ENCODE results near the gene MB21D2.

MB21D2 gene

DNA sequence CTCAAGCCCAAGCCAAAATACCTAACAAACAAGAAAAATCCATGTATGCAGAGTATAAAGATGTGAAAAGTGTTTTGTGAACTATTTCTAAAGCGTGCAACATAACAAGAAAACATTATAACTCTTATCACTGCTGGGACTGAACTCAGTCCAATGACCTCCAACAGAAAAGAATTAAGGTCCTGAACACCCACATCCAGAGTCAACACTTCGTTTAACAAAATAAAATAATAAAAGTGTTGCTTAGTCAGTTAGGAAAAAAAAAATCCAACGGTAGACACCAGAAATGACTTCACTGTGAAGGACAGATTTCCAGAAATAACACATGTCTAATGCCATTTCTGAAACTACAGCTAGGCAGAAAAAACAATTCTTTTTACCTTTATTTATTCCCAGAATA lies 28.0 kb downstream of the MB21D2 start:
- no peak for DNase-seq

GRCh38 chr3:192888190-192888589 lies 29.5 kb downstream of the MB21D2 start:
- no peak for DNase-seq

DNA sequence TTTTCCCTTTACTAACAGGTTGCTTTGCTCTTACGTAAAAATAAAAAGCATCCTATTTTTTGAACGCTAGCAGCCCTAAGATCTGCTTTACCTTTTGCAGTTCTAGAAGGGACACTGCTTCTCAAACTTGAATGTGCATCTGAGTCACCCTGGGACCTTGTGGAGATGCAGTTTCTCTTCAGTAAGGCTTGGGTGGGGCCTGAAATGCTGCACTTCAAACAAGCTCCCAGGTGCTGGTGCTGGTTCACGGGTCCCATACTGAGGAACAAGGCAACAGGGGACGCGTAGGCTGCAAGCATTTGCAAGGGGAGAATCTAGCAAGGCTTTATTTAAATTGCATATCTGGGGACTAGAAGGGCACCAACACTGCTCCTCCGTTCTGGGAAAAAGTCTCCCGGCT lies 30.0 kb downstream of the MB21D2 start:
- DNase-seq, result no peak

- DNase-seq, result no peak
Observed at GRCh38 chr3:192887047-192887446, 30.6 kb downstream of the MB21D2 start.

DNA sequence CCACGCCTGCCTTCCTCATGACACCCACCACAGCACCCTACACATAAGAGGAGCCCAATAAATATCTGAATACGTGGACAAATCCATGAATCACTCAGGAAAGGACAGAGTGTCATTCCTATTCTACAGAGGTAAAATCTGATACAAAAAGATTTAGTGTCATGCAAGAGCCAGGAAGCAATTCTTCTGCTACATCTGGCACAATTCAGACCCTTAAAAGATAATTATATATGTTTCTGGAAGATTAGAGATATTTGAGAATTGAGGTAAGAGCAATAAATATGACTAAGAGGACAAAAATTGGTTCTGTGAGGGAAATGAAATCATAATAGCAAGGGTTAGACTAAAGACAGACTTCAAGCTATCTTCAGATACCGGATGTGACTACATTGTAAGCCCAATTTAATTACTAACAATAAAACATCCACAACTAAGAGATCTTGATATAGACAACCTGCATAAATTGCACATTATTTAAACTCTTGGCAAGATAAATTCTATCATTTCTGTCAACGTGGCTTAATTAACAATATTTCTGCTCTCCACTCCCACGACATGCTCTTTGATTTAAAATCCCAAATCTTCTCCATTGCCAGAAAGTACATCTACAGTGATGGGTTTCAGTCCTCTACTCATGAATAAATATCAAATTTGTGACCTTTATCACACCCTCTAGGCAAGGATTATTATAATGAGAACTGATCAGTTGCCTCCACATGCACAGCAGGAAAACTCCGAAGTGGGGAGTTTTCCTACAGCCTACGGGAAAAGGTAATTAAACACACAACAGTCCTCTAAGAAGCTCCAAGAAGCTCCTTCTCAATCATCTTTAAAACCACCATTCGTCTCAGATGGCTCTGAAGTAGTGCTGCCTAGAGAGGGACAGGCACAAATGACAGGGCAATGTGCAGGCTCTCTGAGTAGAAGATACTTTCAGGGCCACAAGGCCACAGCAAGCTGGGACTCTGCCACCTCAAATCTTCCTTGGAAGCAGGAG lies 32.6 kb downstream of the MB21D2 start:
- no peak for DNase-seq

DNA sequence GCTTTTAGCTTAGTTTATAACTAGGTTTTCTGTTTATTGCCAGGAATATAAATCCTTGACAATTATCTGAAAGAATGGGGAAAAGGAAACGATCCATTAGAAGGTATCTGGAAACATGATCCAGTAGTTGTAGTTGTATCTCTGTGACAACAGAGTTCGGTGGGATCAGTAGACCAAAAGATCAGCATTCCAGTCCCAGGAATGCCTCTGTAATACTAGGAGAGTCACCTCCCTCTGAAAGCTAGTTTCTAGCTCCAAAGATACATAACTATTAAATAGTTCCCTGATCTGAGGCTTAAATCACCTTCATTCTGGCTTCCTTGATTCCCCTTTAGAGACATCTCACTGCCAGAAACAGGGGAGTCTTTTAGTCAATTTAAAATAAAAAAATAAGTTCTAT lies 34.1 kb downstream of the MB21D2 start:
- DNase-seq, result no peak

GRCh38 chr3:192881159-192881786 lies 36.4 kb downstream of the MB21D2 start:
- no peak for DNase-seq

DNA sequence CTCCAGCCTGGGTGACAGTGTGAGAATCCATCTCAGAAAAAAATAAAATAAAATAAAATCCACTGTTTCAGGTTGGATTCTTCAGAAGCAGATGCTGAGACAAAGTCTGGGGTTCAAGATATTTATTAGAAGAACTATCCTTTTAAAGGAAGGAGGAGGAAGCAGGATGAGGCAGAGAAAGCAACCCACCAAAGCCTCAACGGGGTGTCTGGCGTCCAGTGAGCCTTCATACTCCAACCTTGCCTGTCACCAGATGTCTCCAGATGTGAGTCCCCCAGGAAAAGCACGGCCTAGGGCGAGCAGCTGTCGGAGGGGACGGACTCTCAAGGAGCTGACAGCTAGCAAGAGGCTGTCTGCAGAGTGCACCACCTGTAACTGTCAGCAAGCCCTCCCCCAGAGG lies 37.3 kb downstream of the MB21D2 start:
- no peak for DNase-seq

GRCh38 chr3:192879346-192880031 lies 38.2 kb downstream of the MB21D2 start:
- DNase-seq, result no peak

GRCh38 chr3:192875971-192876565 lies 41.6 kb downstream of the MB21D2 start:
- no peak for DNase-seq

- no peak for DNase-seq
Observed at GRCh38 chr3:192870822-192871221, 46.8 kb downstream of the MB21D2 start.

- DNase-seq, result no peak
Observed at GRCh38 chr3:192869131-192870031, 48.3 kb downstream of the MB21D2 start.

DNA sequence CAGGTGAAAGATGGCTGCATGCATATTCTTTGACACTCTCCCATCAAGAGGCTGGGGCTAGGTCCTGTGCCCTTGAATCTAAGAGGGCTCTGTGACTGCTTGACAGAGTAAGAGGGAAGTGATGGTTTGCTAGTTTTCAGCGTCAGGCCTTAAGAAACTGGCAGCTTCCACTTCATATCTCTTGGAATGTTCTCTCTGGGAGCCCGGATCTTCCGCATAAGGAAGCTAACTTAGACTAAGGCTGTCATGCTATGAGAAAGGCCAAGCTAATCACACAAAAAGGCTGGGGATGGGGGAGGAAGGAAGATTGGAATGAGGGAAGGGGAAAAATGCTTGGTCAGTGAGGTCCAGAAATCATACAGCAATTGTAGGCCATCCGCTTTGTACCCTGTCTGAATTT lies 50.0 kb downstream of the MB21D2 start:
- no peak for DNase-seq

GRCh38 chr3:192866804-192867203 lies 50.9 kb downstream of the MB21D2 start:
- DNase-seq, result no peak

- no peak for DNase-seq
Observed at GRCh38 chr3:192864941-192865340, 52.7 kb downstream of the MB21D2 start.

- DNase-seq, result no peak
Observed at GRCh38 chr3:192863091-192863420, 54.6 kb downstream of the MB21D2 start.

DNA sequence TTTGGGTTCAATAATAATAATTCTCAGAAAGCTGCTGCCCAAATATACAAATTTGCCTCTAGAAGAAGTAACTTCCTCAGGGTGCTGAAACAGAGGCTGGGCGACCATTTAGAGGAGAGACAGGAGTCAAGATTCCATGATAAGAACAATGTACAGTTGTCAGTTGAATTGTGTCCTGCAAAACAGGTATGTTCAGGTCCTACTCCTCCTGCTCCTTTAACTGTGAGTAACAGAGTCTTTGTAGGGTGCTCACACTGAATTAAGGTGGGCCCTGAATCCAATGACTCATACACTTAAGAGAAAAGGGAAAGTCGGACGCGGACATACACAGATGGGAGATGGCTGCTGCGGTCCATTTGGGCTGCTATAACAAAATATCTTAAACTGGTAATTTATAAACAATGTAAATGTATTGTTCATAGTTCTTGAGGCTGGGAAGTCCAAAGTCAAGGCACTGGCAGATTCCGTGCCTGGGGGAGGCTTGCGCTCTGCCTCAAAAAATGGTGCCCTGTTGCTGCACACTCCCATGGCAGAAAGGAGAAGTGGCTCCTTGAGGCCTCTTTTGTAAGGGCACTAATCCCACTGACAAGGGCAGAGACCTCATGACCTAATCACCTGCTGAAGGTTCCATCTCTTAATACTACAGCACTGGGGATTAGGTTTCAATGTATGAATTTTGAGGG lies 55.1 kb downstream of the MB21D2 start:
- DNase-seq, result no peak

DNA sequence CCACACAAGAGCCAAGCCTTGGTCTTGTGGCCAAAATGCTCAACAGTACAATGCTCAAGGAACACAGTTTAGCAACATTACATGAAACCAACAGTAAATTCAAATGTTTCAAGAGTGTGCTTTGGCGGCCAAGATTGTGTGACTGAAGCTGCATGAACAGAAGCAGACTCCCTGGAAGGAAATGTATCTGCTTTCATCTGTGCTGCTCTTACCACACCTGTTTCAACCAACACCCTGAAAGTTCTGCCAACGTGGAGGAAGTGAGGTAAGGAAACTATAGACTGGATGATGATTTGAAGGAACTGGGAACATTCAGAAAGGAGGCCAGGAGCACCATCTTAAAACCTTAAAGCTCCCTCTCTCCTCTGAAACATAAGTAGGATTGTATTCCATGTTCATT lies 55.7 kb downstream of the MB21D2 start:
- no peak for DNase-seq

GRCh38 chr3:192860454-192860853 lies 57.2 kb downstream of the MB21D2 start:
- no peak for DNase-seq

- no peak for DNase-seq
Observed at GRCh38 chr3:192858849-192859585, 58.6 kb downstream of the MB21D2 start.

DNA sequence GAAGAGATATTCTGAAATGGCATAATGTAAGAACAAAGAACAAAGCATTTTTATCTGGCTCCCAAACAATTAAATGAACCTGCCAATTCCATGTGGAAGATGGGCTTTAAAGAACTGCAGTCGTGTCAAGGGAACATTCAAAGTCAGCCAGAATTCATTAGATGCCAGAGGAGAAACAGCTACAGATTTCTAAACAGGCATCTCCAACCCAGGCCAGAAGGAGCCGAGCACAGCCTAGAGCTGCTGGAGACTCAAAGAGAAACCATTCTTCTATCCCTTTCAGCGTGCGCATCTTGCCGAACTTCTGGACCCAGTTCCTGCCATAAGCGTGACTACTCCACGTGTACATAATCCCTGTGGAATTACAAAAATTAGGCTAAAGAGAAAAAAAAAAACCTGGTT lies 60.4 kb downstream of the MB21D2 start:
- no peak for DNase-seq

Measured in stimulated activated CD4-positive, alpha-beta T cell treated with anti-CD3 and anti-CD28 coated beads, Interleukin-2, amount 100 ng/mL, for 48 hours (primary cell).